ENCODE results near the gene CYP20A1.

The CYP20A1 gene

DNA sequence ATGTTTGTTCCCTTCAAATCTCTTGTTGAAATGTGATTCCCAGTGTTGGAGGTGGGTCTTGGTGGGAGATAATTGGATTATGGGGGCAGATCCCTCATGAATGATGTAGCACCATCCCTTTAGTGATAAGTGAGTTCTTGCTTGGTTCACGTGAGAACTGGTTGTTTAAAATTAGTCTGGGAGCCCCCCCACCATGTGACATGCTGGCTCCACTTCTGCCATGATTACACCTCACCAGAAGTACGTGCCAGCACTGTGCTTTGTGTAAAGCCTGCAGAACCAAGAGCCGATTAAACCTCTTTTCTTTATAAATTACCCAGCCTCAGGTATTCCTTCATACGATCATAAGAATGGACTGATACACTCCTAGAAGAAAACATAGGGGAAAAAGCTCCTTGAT, 99.5 kb downstream of the CYP20A1 start:
- ChIA-PET POLR2A (no interaction called here), CTCF (no interaction called here)
- Histone ChIP-seq H3K4me1 (ENCODE audit: control insufficient read depth, insufficient read depth, low read length) (no peaks in the 10 kb centered on the region; the same call in 1 of the 2 replicates), H3K27ac (ENCODE audit: extremely low read depth, low read depth, low read length) (no peak overlapping the region), H3K36me3 (ENCODE audit: control insufficient read depth in 2 of 2, insufficient read depth in 1 of 2, low read length in 2 of 2) (peaks cover 4 to 8% of the 10 kb centered on the region in 2 experiments; a peak in 1 of 3 replicates), H3K9me3 (ENCODE audit: control insufficient read depth, insufficient read depth, low read depth, low read length) (no peaks in the 10 kb centered on the region), H3K4me3 (ENCODE audit: low read depth, low read length) (no peak overlapping the region)
- TF ChIP-seq ZNF624 (tag by site-specific recombination; IDR thresholded peaks at IDR 0.05), result no peak
- TF ChIP-seq, protein P1, sequence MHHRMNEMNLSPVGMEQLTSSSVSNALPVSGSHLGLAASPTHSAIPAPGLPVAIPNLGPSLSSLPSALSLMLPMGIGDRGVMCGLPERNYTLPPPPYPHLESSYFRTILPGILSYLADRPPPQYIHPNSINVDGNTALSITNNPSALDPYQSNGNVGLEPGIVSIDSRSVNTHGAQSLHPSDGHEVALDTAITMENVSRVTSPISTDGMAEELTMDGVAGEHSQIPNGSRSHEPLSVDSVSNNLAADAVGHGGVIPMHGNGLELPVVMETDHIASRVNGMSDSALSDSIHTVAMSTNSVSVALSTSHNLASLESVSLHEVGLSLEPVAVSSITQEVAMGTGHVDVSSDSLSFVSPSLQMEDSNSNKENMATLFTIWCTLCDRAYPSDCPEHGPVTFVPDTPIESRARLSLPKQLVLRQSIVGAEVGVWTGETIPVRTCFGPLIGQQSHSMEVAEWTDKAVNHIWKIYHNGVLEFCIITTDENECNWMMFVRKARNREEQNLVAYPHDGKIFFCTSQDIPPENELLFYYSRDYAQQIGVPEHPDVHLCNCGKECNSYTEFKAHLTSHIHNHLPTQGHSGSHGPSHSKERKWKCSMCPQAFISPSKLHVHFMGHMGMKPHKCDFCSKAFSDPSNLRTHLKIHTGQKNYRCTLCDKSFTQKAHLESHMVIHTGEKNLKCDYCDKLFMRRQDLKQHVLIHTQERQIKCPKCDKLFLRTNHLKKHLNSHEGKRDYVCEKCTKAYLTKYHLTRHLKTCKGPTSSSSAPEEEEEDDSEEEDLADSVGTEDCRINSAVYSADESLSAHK (tag by site-specific recombination; IDR thresholded peaks at IDR 0.05), result no peak
- TF ChIP-seq ZNF350 (tag by site-specific recombination; IDR thresholded peaks at IDR 0.05), result no peak
- no peak for TF ChIP-seq ZNF677 (tag by site-specific recombination; IDR thresholded peaks at IDR 0.05)
- TF ChIP-seq HOXC10 (CRISPR knock-in tag; IDR thresholded peaks at IDR 0.05), result no peak
- no peak for TF ChIP-seq ZNF610 (tag by site-specific recombination; IDR thresholded peaks at IDR 0.05; ENCODE audit: borderline replicate concordance)
- no peak for TF ChIP-seq ZNF664 (tag by site-specific recombination; IDR thresholded peaks at IDR 0.05)
- no peak for TF ChIP-seq ZFP37 (tag by site-specific recombination; IDR thresholded peaks at IDR 0.05)
- TF ChIP-seq ZNF549 (tag by site-specific recombination; IDR thresholded peaks at IDR 0.05), result no peak
- TF ChIP-seq ZNF473 (tag by site-specific recombination; IDR thresholded peaks at IDR 0.05), result no peak
- no peak for TF ChIP-seq HOXA7 (CRISPR knock-in tag; IDR thresholded peaks at IDR 0.05; ENCODE audit: borderline replicate concordance)

DNA sequence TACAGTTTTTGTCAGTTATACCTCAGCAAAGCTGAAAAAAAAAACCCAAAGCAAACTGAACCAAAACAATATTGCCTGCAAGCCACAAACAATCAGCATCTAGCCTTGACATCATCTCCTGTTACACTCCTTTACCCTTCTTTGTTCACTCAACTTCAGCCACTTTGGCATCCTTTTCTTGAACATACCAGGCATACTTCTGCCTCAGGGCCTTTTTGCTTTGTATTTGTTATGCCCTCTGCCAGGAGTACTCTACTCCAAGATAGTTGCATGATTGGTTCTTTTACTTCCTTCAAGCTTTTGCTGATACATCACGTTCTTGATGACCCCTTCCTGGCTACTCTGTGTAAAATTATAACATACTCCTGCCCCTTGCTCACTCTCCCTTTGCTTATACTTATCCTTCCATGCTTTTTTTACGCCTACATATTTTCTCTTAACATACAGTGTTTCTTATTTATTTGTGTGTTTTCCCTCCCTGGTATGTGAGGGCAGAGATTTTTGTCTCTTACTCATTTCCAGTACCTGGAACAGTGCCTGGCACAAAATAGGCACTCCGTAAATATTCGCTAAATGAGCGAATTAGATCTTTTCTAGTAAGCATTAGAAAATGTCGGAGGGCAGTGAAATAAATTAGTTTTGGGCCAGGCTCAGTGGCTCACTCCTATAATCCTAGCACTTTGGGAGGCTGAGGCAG, 102.1 kb downstream of the CYP20A1 start:
- POLR2A ChIA-PET, result no interaction called here
- H3K36me3 ChIP-seq (ENCODE audit: control insufficient read depth in 2 of 2, insufficient read depth in 1 of 2, low read length in 2 of 2), result peaks cover 0 to 14% of the 10 kb centered on the region in 2 experiments; a peak in 1 of 3 replicates
- H3K27ac ChIP-seq (ENCODE audit: extremely low read depth, low read depth, low read length), result no peak overlapping the region
- no peaks in the 10 kb centered on the region; the same call in 1 of the 2 replicates for H3K4me1 ChIP-seq (ENCODE audit: control insufficient read depth, insufficient read depth, low read length)
- no peak overlapping the region for H3K4me3 ChIP-seq (ENCODE audit: low read depth, low read length)
- CTCF ChIA-PET, result no interaction called here
- H3K9me3 ChIP-seq (ENCODE audit: control insufficient read depth, insufficient read depth, low read depth, low read length), result no peaks in the 10 kb centered on the region
- TF ChIP-seq, protein P2, sequence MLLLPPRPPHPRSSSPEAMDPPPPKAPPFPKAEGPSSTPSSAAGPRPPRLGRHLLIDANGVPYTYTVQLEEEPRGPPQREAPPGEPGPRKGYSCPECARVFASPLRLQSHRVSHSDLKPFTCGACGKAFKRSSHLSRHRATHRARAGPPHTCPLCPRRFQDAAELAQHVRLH (tag by site-specific recombination; IDR thresholded peaks at IDR 0.05), result no peak
- TF ChIP-seq, protein P3, sequence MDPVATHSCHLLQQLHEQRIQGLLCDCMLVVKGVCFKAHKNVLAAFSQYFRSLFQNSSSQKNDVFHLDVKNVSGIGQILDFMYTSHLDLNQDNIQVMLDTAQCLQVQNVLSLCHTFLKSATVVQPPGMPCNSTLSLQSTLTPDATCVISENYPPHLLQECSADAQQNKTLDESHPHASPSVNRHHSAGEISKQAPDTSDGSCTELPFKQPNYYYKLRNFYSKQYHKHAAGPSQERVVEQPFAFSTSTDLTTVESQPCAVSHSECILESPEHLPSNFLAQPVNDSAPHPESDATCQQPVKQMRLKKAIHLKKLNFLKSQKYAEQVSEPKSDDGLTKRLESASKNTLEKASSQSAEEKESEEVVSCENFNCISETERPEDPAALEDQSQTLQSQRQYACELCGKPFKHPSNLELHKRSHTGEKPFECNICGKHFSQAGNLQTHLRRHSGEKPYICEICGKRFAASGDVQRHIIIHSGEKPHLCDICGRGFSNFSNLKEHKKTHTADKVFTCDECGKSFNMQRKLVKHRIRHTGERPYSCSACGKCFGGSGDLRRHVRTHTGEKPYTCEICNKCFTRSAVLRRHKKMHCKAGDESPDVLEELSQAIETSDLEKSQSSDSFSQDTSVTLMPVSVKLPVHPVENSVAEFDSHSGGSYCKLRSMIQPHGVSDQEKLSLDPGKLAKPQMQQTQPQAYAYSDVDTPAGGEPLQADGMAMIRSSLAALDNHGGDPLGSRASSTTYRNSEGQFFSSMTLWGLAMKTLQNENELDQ (tag by site-specific recombination; IDR thresholded peaks at IDR 0.05; ENCODE audit: low read depth), result no peak
- no peak for TF ChIP-seq ZNF266 (tag by site-specific recombination; IDR thresholded peaks at IDR 0.05; ENCODE audit: low read depth)
- TF ChIP-seq, protein P4, sequence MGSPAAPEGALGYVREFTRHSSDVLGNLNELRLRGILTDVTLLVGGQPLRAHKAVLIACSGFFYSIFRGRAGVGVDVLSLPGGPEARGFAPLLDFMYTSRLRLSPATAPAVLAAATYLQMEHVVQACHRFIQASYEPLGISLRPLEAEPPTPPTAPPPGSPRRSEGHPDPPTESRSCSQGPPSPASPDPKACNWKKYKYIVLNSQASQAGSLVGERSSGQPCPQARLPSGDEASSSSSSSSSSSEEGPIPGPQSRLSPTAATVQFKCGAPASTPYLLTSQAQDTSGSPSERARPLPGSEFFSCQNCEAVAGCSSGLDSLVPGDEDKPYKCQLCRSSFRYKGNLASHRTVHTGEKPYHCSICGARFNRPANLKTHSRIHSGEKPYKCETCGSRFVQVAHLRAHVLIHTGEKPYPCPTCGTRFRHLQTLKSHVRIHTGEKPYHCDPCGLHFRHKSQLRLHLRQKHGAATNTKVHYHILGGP (tag by site-specific recombination; IDR thresholded peaks at IDR 0.05), result no peak
- no peak for TF ChIP-seq ZFP37 (tag by site-specific recombination; IDR thresholded peaks at IDR 0.05)
- TF ChIP-seq ZNF626 (tag by site-specific recombination; IDR thresholded peaks at IDR 0.05), result no peak
- TF ChIP-seq, protein P5, sequence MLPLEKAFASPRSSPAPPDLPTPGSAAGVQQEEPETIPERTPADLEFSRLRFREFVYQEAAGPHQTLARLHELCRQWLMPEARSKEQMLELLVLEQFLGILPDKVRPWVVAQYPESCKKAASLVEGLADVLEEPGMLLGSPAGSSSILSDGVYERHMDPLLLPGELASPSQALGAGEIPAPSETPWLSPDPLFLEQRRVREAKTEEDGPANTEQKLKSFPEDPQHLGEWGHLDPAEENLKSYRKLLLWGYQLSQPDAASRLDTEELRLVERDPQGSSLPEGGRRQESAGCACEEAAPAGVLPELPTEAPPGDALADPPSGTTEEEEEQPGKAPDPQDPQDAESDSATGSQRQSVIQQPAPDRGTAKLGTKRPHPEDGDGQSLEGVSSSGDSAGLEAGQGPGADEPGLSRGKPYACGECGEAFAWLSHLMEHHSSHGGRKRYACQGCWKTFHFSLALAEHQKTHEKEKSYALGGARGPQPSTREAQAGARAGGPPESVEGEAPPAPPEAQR (tag by site-specific recombination; IDR thresholded peaks at IDR 0.05), result no peak
- TF ChIP-seq IKZF3 (tag by site-specific recombination; IDR thresholded peaks at IDR 0.05), result no peak
- TF ChIP-seq SALL2 (tag by site-specific recombination; IDR thresholded peaks at IDR 0.05; ENCODE audit: borderline replicate concordance), result no peak
- TF ChIP-seq GLI4 (tag by site-specific recombination; IDR thresholded peaks at IDR 0.05), result no peak
- no peak for TF ChIP-seq ZNF777 (tag by site-specific recombination; IDR thresholded peaks at IDR 0.05; ENCODE audit: borderline replicate concordance)
- TF ChIP-seq, protein P6, sequence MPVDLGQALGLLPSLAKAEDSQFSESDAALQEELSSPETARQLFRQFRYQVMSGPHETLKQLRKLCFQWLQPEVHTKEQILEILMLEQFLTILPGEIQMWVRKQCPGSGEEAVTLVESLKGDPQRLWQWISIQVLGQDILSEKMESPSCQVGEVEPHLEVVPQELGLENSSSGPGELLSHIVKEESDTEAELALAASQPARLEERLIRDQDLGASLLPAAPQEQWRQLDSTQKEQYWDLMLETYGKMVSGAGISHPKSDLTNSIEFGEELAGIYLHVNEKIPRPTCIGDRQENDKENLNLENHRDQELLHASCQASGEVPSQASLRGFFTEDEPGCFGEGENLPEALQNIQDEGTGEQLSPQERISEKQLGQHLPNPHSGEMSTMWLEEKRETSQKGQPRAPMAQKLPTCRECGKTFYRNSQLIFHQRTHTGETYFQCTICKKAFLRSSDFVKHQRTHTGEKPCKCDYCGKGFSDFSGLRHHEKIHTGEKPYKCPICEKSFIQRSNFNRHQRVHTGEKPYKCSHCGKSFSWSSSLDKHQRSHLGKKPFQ (tag by site-specific recombination; IDR thresholded peaks at IDR 0.05), result no peak
- TF ChIP-seq ZNF10 (tag by site-specific recombination; IDR thresholded peaks at IDR 0.05), result no peak
- no peak for TF ChIP-seq ZNF354C (tag by site-specific recombination; IDR thresholded peaks at IDR 0.05; ENCODE audit: borderline replicate concordance, low read depth)
- no peak for TF ChIP-seq ZNF529 (tag by site-specific recombination; IDR thresholded peaks at IDR 0.05; ENCODE audit: insufficient replicate concordance)

Data from HEK293 (cell line).